ENCODE data around the gene DPP6.
"Not testable (repeated sequence)": the region's sequence is repeated elsewhere in the genome, so short reads cannot be mapped to it uniquely, and the experiment has no call there.

DPP6 gene

GRCh38 chr7:154652564-154652963 is 600.4 kb downstream of the DPP6 start:
- no peak for DNase-seq (ENCODE audit: low read depth, low spot score)

GRCh38 chr7:154653281-154653680 is 601.1 kb downstream of the DPP6 start:
- no peak for DNase-seq (ENCODE audit: low read depth, low spot score)

GRCh38 chr7:154656618-154657017 is 604.4 kb downstream of the DPP6 start:
- no peak for DNase-seq (ENCODE audit: low read depth, low spot score)

GRCh38 chr7:154666768-154667167 is 614.6 kb downstream of the DPP6 start:
- no peak for DNase-seq (ENCODE audit: low read depth, low spot score)

GRCh38 chr7:154672659-154673415 is 620.6 kb downstream of the DPP6 start:
- DNase-seq (ENCODE audit: low read depth, low spot score), result no peak

GRCh38 chr7:154674191-154674590 is 622.0 kb downstream of the DPP6 start:
- DNase-seq (ENCODE audit: low read depth, low spot score), result no peak

GRCh38 chr7:154675560-154675959 is 623.4 kb downstream of the DPP6 start:
- no peak for DNase-seq (ENCODE audit: low read depth, low spot score)

GRCh38 chr7:154676033-154676421 is 623.8 kb downstream of the DPP6 start:
- DNase-seq (ENCODE audit: low read depth, low spot score), result not testable (repeated sequence)

GRCh38 chr7:154676422-154677073 is 624.4 kb downstream of the DPP6 start:
- DNase-seq (ENCODE audit: low read depth, low spot score), result no peak

GRCh38 chr7:154677454-154677853 is 625.3 kb downstream of the DPP6 start:
- DNase-seq (ENCODE audit: low read depth, low spot score), result no peak

GRCh38 chr7:154678001-154678550 is 625.9 kb downstream of the DPP6 start:
- DNase-seq (ENCODE audit: low read depth, low spot score), result not testable (repeated sequence)

GRCh38 chr7:154679379-154680053 is 627.3 kb downstream of the DPP6 start:
- DNase-seq (ENCODE audit: low read depth, low spot score), result no peak

- no peak for DNase-seq (ENCODE audit: low read depth, low spot score)
Measured at GRCh38 chr7:154680894-154681659, 628.9 kb downstream of the DPP6 start.

- DNase-seq (ENCODE audit: low read depth, low spot score), result no peak
Measured at GRCh38 chr7:154682003-154682402, 629.8 kb downstream of the DPP6 start.

- DNase-seq (ENCODE audit: low read depth, low spot score), result no peak
Measured at GRCh38 chr7:154684666-154685563, 632.7 kb downstream of the DPP6 start.

- no peak for DNase-seq (ENCODE audit: low read depth, low spot score)
Measured at GRCh38 chr7:154685564-154685901, 633.3 kb downstream of the DPP6 start.

GRCh38 chr7:154686305-154686704 is 634.1 kb downstream of the DPP6 start:
- no peak for DNase-seq (ENCODE audit: low read depth, low spot score)

- no peak for DNase-seq (ENCODE audit: low read depth, low spot score)
Measured at GRCh38 chr7:154688952-154689351, 636.8 kb downstream of the DPP6 start.

- DNase-seq (ENCODE audit: low read depth, low spot score), result no peak
Measured at GRCh38 chr7:154690411-154690810, 638.2 kb downstream of the DPP6 start.

GRCh38 chr7:154693661-154694060 is 641.5 kb downstream of the DPP6 start:
- no peak for DNase-seq (ENCODE audit: low read depth, low spot score)

- DNase-seq (ENCODE audit: low read depth, low spot score), result no peak
Measured at GRCh38 chr7:154695836-154696235, 643.6 kb downstream of the DPP6 start.
